ENCODE data around the gene RIMKLA. TPM values are rescaled to one million over a fixed set of nuclear protein-coding genes. Genes with fewer than 3 reads are reported as not detected.

RIMKLA gene
- total and polyA plus RNA-seq, 2 of the 13 experiments (the other 11 are each of a cell fraction or from before 2014, with no cell fraction given): 2.5 to 3.8 TPM

GRCh38 chr1:42462828-42463763 is 82.5 kb downstream of the RIMKLA start, which contains the start of gene CCDC30 (continued):
- TF ChIP-seq ZNF160 (CRISPR knock-in tag; IDR thresholded peaks at IDR 0.05): no peak
- TF ChIP-seq CTCF (CRISPR knock-in tag; IDR thresholded peaks at IDR 0.05): no peak
- no peak for TF ChIP-seq NFKB2 (CRISPR knock-in tag; IDR thresholded peaks at IDR 0.05; ENCODE audit: borderline replicate concordance)
- no peak for TF ChIP-seq ZNF609 (CRISPR knock-in tag; IDR thresholded peaks at IDR 0.05; ENCODE audit: borderline replicate concordance)
- TF ChIP-seq ARID2 (CRISPR knock-in tag; IDR thresholded peaks at IDR 0.05; ENCODE audit: borderline replicate concordance): no peak
- no peak for TF ChIP-seq RXRA (CRISPR knock-in tag; IDR thresholded peaks at IDR 0.05)
- peak; percentile 42; the same call in 1 of the 2 replicates for TF ChIP-seq ATF2 (CRISPR knock-in tag; IDR thresholded peaks at IDR 0.05)
- TF ChIP-seq ZNF550 (CRISPR knock-in tag; IDR thresholded peaks at IDR 0.05; ENCODE audit: borderline replicate concordance): no peak
- TF ChIP-seq ZNF205 (CRISPR knock-in tag; IDR thresholded peaks at IDR 0.05): no peak
- no peak for TF ChIP-seq ZNF343 (CRISPR knock-in tag; IDR thresholded peaks at IDR 0.05)
- no peak for TF ChIP-seq E2F1 (CRISPR knock-in tag; IDR thresholded peaks at IDR 0.05)
- no peak for TF ChIP-seq TMF1 (CRISPR knock-in tag; IDR thresholded peaks at IDR 0.05; ENCODE audit: low read depth)
- TF ChIP-seq BRF2 (CRISPR knock-in tag; IDR thresholded peaks at IDR 0.05): no peak
- TF ChIP-seq ZZZ3 (CRISPR knock-in tag; IDR thresholded peaks at IDR 0.05; ENCODE audit: borderline replicate concordance): no peak
- no peak for TF ChIP-seq HOXA3 (CRISPR knock-in tag; IDR thresholded peaks at IDR 0.05)
- TF ChIP-seq ZNF331 (CRISPR knock-in tag; IDR thresholded peaks at IDR 0.05): no peak
- TF ChIP-seq HNF4A (CRISPR knock-in tag; IDR thresholded peaks at IDR 0.05): no peak
- no peak for TF ChIP-seq ZNF30 (CRISPR knock-in tag; IDR thresholded peaks at IDR 0.05)
- TF ChIP-seq NFIC (IDR thresholded peaks at IDR 0.05; ENCODE audit: low read length): no peak

All from HepG2 (cell line).